ENCODE results near the gene MAPRE3.

- TF ChIP-seq CTCF (IDR thresholded peaks at IDR 0.05; ENCODE audit: insufficient read depth, low read length, poor library complexity, severe bottlenecking) (no peak), EZH2phosphoT487 (conservative IDR thresholded peaks at IDR 0.05; ENCODE audit: low read length) (no peak)
These were observed 36.1 kb upstream of the MAPRE3 start for GRCh38 chr2:26934335-26934724.
